HepG2 (cell line): ENCODE data around the gene EPB41L4A.
"Not testable (repeated sequence)": the region's sequence is repeated elsewhere in the genome, so short reads cannot be mapped to it uniquely, and the experiment has no call there.

Source experiments
- EEA1 ChIP-seq: sonication (generic); formaldehyde crosslinking; IDR thresholded peaks from 2 replicates; pipeline ENCODE4 v1.5.1; 2020; ENCODE audit warnings: mild to moderate bottlenecking, missing genetic modification reagents, borderline replicate concordance
- SMC3 ChIP-seq: IDR thresholded peaks from 2 replicates; pipeline ENCODE4 v1.6.1; 2011; ENCODE audit warnings: low read length, improper control_type of control experiment
- ZNF138 ChIP-seq: sonication (generic); formaldehyde crosslinking; IDR thresholded peaks from 2 replicates; pipeline ENCODE4 v1.5.0; 2020; ENCODE audit warnings: mild to moderate bottlenecking, low read depth, missing genetic modification reagents

DNA sequence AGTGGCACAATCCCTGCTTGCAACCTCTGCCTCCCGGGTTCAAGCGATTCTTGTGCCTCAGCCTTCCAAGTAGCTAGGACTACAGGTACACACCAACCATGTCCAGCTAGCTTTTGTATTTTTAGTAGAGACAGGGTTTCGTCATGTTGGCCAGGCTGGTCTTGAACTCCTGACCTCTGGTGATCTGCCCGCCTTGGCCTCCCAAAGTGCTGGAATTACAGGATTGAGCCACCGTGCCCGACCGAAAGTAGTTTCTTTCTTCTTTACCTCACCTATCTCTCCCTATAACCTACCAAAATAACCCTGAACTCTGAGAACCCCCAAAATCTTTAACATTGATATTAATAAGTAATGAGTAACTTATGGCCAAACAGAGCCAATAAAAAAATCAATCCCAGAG lies 196.1 kb downstream of the EPB41L4A start:
- not testable (repeated sequence) for TF ChIP-seq SMC3; EEA1; ZNF138 (CRISPR knock-in tag)
